Fibroblast of skin of left biceps (primary cell): Measurements from ENCODE around the gene OPRL1.
A peak's percentile ranks its signal among the peaks of the same experiment; 100 is the strongest.

ENCODE experiments used
- DNase-seq, 2 experiments: peaks; one replicate each; pipeline ENCODE4 v3.0.0-alpha.2; 2013; ENCODE audit warnings: low read depth in 2 of 2

The OPRL1 gene

GRCh38 chr20:64071341-64072332, 8.2 kb upstream of the OPRL1 start:
- no peak for DNase-seq

- no peak for DNase-seq
These were observed 7.3 kb upstream of the OPRL1 start for GRCh38 chr20:64072498-64073063.

- no peak for DNase-seq
These were observed 6.3 kb upstream of the OPRL1 start for GRCh38 chr20:64073476-64074183.

- DNase-seq: no peak
These were observed 5.6 kb upstream of the OPRL1 start for GRCh38 chr20:64074184-64074789.

GRCh38 chr20:64074963-64075362, 4.9 kb upstream of the OPRL1 start:
- no peak for DNase-seq

- no peak for DNase-seq
These were observed 4.3 kb upstream of the OPRL1 start for GRCh38 chr20:64075556-64075955.

- no peak for DNase-seq
These were observed 3.6 kb upstream of the OPRL1 start for GRCh38 chr20:64076061-64076997.

- no peak for DNase-seq
These were observed 2.8 kb upstream of the OPRL1 start for GRCh38 chr20:64077094-64077493.

- DNase-seq: no peak
These were observed 2.4 kb upstream of the OPRL1 start for GRCh38 chr20:64077541-64077875.

GRCh38 chr20:64077876-64078551, 1.9 kb upstream of the OPRL1 start:
- DNase-seq: no peak

- DNase-seq: no peak
These were observed 979 bp upstream of the OPRL1 start for GRCh38 chr20:64078934-64079272.

GRCh38 chr20:64079273-64080012, 439 bp upstream of the OPRL1 start, which contains the start of gene RGS19:
Gene RGS19 (minus strand): TSS chr20:64079518. CDS start chr20:64076886, 2,632 bp downstream.
- DNase-seq: peak in 1 of 2 experiments; percentile 20

GRCh38 chr20:64080813-64081623, 1.1 kb downstream of the OPRL1 start:
- no peak for DNase-seq

GRCh38 chr20:64081624-64081964, 1.7 kb downstream of the OPRL1 start:
- no peak for DNase-seq

GRCh38 chr20:64082126-64082731, 2.3 kb downstream of the OPRL1 start:
- no peak for DNase-seq

- DNase-seq: no peak
These were observed 3.0 kb downstream of the OPRL1 start for GRCh38 chr20:64082820-64083377.

GRCh38 chr20:64083378-64083803, 3.5 kb downstream of the OPRL1 start:
- DNase-seq: peak; percentile 17 to 26
